ENCODE measurements around the gene RPUSD1.
"Not testable (repeated sequence)": the region's sequence is repeated elsewhere in the genome, so short reads cannot be mapped to it uniquely, and the experiment has no call there.

The RPUSD1 gene

GRCh38 chr16:783404-784161 lies 4.6 kb downstream of the RPUSD1 start:
- DNase-seq (ENCODE audit: low read depth in 2 of 2): no peak

GRCh38 chr16:782766-783403 lies 5.3 kb downstream of the RPUSD1 start:
- DNase-seq (ENCODE audit: low read depth in 2 of 2): no peak

DNA sequence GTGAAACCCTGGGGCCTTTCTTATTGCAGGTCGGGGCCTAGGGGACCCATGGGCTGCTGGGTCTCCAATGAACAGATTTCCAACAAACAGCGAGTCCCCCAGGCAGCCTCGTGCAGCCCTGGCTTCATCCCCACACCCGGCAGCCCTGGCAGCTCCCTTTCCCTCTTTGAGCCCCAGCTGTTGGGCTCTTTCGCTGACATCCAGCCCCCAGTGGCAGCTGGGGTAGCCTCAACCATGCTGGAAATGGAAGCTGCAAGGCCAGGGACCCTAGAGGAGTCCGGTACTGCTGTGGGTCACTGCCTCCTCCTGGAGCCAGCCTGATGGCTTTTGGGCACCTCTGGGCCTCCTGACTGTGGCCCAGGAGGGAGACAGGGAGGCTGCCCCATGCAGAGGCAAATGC lies 5.9 kb downstream of the RPUSD1 start:
- no peak for DNase-seq (ENCODE audit: low read depth in 2 of 2)

- no peak for DNase-seq (ENCODE audit: low read depth in 2 of 2)
These were observed 6.7 kb downstream of the RPUSD1 start for GRCh38 chr16:781346-782010.

DNA sequence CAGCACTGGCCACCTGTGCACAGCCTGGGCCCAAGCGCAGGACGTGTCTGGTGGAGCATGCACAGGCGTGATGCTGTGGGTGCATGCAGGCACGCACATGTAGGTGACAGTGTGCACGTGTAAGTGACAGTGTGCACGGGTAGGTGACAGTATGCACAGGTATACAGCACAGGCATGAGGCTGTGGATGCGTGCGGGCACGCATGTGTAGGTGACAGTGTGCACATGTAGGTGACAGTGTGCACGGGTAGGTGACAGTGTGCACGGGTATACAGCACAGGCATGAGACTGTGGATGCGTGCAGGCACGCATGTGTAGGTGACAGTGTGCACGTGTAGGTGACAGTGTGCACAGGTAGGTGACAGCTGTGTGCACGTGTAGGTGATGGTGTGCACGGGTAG lies 7.9 kb downstream of the RPUSD1 start:
- no peak for DNase-seq (ENCODE audit: low read depth in 2 of 2)

DNA sequence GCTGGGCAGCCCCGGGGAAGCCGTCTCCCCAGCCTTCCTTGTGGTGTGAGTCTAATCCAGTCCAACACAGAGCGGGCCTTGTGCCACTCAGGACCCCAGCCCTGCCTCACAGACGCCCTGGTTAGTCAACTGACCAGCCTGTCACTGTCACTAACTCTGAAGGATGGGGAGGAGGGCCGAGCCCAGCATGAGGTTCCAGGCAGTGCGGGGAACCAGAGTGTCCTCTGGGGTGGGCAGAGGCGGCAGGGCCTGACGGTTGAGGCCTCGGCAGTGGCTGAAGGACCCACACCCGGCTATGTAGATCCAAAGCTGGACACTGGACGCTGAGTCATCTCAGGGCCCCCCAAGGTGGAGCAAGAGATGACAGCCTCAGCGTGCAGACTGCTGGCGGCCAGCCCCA lies 8.6 kb downstream of the RPUSD1 start:
- no peak for DNase-seq (ENCODE audit: low read depth in 2 of 2)

GRCh38 chr16:778909-779527 lies 9.2 kb downstream of the RPUSD1 start:
- DNase-seq (ENCODE audit: low read depth in 2 of 2): no peak

DNA sequence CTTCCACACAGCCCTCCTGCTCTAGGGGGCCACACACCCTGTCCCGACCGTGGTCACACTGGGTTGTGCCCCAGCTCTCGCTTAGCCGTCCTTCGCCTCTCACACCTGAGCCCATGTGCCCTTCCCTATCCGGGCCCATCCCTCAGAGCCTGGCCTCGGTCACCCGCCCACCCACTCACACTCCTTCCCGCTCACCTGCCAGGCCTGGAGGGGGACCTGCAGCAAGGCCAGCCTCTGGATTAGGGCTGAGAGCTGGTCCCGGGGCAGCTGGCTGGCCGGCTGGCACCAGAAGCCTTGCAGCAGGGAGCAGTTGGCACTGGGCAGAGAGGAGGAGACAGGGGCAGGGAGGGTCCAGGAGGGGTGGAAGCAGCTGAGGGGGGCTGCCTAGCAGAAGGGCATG lies 9.7 kb downstream of the RPUSD1 start:
- no peak for DNase-seq (ENCODE audit: low read depth in 2 of 2)

- DNase-seq (ENCODE audit: low read depth in 2 of 2): no peak
These were observed 10.4 kb downstream of the RPUSD1 start for GRCh38 chr16:777826-778225.

DNA sequence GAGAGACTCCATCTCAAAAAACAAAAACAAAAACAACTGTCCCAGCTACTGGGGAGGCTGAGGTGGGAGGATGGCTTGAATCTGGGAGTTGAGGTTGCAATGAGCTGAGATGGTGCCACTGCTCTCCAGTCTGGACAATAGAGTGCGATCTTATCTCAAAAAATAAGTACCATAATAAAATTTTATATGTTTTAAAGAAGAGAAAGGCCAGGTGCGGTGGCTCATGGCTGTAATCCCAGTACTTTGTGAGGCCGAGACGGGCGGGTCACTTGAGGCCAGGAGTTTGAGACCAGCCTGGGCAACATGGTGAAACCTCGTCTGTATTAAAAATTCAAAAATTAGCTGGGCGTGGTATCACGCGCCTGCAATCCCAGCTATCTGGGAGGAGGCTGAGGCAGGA lies 11.4 kb downstream of the RPUSD1 start:
- DNase-seq (ENCODE audit: low read depth in 2 of 2): no peak

DNA sequence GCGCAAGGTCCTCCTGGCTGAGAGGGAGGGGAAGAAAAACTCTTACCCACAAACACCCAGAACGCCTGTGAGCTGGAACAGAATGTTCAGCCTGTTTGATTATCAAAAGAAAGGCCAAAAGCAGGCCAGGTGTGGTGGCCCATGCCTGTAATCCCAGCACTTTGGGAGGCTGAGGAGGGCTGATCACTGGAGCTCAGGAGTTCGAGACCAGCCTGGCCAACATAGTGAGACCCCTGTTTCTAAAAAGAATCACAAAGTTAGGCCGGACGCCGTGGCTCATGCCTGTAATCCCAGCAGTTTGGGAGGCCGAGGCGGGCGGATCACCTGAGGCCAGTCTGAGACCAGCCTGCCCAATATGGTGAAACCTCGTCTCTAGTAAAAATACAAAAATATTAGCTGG lies 11.9 kb downstream of the RPUSD1 start:
- DNase-seq (ENCODE audit: low read depth in 2 of 2): not testable (repeated sequence)

- DNase-seq (ENCODE audit: low read depth in 2 of 2): no peak
These were observed 12.9 kb downstream of the RPUSD1 start for GRCh38 chr16:775236-775796.

- DNase-seq (ENCODE audit: low read depth in 2 of 2): no peak
These were observed 13.8 kb downstream of the RPUSD1 start for GRCh38 chr16:774086-775001.

GRCh38 chr16:772959-773358 lies 15.2 kb downstream of the RPUSD1 start:
- no peak for DNase-seq (ENCODE audit: low read depth in 2 of 2)

DNA sequence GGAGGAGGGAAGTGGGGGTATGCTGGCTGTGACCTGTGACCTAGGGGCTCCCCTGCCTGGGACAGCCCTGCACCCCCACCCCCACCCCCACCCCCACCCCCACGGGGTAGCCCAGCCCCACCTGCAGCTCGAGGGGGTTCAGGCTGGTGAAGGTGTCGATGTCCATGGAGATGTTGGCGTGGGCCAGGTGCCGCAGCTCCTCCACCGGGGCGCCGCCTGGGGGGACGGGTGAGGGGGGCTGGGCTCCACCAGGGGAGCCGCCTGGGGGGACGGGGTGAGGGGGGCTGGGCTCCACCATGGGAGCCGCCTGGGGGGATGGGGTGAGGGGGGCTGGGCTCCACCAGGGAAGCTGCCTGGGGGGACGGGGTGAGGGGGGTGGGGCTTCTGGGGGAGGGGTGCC lies 17.8 kb downstream of the RPUSD1 start:
- no peak for DNase-seq (ENCODE audit: low read depth in 2 of 2)

GRCh38 chr16:769934-770333 lies 18.2 kb downstream of the RPUSD1 start:
- DNase-seq (ENCODE audit: low read depth in 2 of 2): no peak

- no peak for DNase-seq (ENCODE audit: low read depth in 2 of 2)
These were observed 18.9 kb downstream of the RPUSD1 start for GRCh38 chr16:769184-769784.

DNA sequence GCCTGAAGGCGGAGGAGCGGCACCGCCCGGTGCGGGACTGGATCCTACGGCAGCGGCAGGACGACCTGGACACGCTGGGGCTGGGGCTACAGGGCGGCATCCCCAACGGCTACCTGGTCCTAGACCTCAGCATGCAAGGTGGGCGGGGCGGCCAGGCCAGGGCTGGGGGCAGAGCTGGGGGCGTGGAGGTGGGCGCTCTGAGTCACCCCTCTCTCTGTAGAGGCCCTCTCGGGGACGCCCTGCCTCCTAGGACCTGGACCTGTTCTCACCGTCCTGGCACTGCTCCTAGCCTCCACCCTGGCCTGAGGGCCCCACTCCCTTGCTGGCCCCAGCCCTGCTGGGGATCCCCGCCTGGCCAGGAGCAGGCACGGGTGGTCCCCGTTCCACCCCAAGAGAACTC lies 19.8 kb downstream of the RPUSD1 start:
- DNase-seq (ENCODE audit: low read depth in 2 of 2): no peak

DNA sequence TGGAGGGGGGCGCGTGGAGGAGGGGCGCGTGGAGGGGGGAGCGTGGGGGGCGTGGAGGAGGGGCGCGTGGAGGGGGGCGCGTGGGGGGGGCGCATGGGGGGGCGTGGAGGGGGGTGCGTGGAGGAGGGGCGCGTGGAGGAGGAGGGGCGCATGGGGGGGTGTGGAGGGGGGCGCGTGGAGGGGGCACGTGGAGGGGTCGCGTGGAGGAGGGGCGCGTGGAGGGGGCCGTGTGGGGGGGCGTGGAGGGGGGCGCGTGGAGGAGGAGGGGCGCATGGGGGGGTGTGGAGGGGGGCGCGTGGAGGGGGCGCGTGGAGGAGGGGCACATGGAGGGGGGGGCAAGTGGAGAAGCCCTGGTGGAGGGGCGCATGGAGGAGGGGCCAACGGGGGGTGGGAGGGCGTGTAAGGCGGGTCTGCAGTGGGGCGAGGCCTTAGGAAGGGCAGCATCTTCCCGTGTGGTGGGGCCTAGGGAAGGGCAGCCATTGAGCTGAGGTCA lies 20.4 kb downstream of the RPUSD1 start:
- no peak for DNase-seq (ENCODE audit: low read depth in 2 of 2)

- no peak for DNase-seq (ENCODE audit: low read depth in 2 of 2)
These were observed 21.2 kb downstream of the RPUSD1 start for GRCh38 chr16:766820-767640.

All from stimulated activated CD8-positive, alpha-beta memory T cell treated with anti-CD3 and anti-CD28 coated beads, Interleukin-7, amount 100 ng/mL, for 1 hour (primary cell).